ENCODE results near the gene RASSF7.
A peak's percentile ranks its signal among the peaks of the same experiment; 100 is the strongest.

RASSF7 gene

GRCh38 chr11:534396-535209 is 26.2 kb upstream of the RASSF7 start:
- TF ChIP-seq CTCF (conservative IDR thresholded peaks at IDR 0.05) = no peak
- H3K27ac ChIP-seq = peak overlapping the region; percentile 86

- H3K27ac ChIP-seq = peak overlapping the region; percentile 86
- TF ChIP-seq CTCF (conservative IDR thresholded peaks at IDR 0.05) = no peak; the same call in 1 of the 2 replicates
Measured at GRCh38 chr11:535210-535518, 25.6 kb upstream of the RASSF7 start.

DNA sequence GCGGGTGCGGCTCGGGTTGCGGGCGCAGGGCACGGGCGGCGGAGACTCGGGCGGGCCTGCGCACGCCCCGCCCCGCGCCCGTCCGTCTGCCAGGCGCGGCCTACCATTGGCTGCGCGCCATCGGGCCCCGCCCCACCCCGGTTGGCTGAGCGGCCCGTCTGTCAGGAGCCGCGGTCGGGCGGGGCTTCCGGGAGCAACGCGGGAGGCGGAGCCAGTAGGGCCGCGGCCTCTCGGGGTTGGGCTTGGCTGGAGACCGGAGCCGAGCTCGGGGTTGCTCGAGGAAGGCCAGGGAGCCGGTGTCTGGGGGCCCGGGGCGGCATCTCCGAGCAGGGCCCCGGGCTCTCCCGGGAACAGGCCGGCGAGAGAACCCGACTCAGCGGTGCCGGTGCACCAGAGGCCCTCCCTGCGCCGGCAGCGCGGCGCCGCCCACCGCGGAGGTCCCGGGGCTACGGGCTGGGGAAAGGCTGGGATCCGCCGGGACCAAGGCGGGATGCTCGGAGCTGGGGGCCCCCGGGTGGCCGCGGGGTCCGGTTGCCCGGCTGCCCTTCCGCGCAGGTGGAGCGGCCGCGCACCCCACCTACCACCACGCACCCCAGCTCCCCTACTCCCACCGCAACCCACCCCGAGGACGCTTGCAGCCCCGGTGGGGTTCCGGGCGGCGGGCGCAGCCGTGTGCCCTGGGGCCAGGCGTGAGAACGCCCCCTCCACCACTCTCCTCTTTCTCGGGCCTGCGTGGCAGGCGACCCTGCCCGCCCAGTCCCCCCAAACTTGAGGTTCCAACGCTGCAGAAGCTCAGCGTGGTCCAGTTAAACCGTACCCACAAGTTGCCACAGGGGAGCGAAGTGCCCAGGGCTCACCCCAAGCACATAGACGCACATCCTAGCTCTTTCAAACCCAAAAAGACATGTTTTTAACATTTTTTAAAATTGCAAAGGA is 25.0 kb upstream of the RASSF7 start, which contains the start of gene HRAS:
HRAS (minus strand) TSS at position 58 of the 936 bp plus-strand sequence.
- peak within 1 kb of the TSS; percentile 86 for H3K27ac ChIP-seq
- TF ChIP-seq CTCF (conservative IDR thresholded peaks at IDR 0.05) = no peak

DNA sequence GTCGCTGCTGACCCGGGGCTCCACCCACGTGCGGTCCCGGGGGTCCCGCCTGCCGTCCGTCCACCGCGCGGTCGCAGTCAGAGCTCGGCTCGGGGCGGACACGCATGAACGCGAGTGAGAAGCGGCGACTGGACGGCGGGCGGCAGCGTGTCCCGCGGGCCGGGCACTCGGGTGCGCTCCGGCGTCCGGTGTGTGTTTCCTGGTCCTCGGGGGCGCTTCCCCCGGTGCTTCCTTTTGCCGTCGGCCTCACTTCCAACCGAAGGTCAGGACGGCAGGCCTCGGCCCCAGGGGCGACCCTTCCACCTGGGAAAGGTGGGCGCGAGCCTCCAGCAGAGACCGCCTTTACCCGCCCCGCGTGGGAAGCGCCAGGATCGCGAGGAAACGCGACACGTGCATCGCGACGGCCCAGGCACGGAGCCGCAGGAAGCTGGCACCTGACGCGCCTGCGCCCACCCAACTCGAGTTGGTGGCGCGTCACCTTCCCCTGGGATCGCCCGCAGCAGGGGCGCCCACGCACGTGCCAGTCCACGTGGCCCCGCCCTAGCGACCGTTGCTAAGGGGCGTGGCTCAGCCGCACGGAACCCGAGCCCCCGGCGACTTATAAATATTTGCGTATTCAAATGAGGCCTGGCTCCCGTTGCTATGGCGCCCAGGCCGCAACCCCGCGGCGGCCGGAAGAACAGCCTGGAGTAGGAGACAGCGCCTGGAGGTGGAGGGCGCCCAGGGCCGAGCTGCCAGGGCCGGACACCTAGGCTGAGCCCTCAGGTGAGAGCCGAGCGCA is 23.7 kb upstream of the RASSF7 start, which contains the start of gene LRRC56:
LRRC56 (plus strand) TSS at position 687 of the 781 bp plus-strand sequence. CDS start 3,158 bp downstream, outside the sequence.
- peak within 1 kb of the TSS; percentile 86 for H3K27ac ChIP-seq
- no peak for TF ChIP-seq CTCF (conservative IDR thresholded peaks at IDR 0.05)

GRCh38 chr11:537622-538430 is 22.9 kb upstream of the RASSF7 start:
- peak overlapping the region; percentile 86 for H3K27ac ChIP-seq

More at GRCh38 chr11:537622-538430, 22.9 kb upstream of the RASSF7 start:
- no peak for TF ChIP-seq CTCF (conservative IDR thresholded peaks at IDR 0.05)
